GM19328 (cell line): Measurements from ENCODE around the gene SPTBN1.

Source experiments
- ATAC-seq: cut with Tn5 transposase; IDR thresholded peaks from one replicate; pipeline ENCODE4 v1.9.1; 2021; ENCODE audit warnings: mild to moderate bottlenecking, moderate library complexity; ENCODE audit not compliant: unreplicated experiment

SPTBN1 gene

DNA sequence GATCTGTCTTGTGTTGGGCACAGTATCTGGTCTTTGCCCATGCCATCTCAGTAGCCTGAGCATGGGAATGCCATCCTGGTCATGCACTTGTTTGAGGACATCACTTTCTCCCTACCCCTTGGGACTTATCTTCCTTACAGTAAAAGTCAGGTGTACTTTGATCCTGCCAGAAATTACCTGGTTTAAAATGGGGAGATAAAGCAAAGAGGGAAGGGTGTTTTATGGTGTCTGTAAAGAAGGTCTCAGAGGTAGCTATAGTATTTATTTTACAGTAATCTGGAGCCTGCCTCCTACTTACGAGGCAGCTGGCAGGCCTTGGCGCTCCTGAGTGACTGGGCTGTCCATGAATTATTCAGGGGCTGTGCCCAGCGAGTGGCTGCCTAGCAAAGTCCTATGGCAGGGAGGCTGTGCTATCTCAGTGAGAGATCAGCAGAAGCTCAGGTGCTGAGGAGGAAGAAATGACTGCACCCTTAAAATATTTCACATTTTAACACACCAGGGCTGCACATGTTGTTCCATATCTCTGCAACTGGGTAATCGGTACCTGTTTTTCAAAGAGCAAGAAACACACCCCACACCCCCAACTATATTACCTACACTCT is 93.9 kb downstream of the SPTBN1 start:
- no peak for ATAC-seq

DNA sequence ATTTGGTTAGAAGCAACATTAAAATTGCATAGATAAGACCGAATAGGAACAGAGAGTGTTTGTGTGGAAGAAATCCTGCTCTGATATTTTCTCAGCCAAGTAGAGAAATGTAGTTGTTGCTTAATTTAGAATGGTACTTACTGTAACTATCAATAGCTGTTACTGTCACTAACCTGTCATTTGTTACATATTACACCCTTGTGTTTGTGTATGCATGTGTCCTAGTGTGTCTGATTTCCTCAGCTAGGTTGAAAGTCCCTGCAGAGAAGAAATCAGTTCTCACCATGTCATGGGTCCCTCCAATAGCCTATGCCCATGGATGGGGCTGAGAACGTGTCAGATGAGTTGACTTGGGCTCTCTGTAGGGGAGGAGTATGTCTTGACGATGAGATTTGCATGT is 94.4 kb downstream of the SPTBN1 start:
- ATAC-seq: no peak

DNA sequence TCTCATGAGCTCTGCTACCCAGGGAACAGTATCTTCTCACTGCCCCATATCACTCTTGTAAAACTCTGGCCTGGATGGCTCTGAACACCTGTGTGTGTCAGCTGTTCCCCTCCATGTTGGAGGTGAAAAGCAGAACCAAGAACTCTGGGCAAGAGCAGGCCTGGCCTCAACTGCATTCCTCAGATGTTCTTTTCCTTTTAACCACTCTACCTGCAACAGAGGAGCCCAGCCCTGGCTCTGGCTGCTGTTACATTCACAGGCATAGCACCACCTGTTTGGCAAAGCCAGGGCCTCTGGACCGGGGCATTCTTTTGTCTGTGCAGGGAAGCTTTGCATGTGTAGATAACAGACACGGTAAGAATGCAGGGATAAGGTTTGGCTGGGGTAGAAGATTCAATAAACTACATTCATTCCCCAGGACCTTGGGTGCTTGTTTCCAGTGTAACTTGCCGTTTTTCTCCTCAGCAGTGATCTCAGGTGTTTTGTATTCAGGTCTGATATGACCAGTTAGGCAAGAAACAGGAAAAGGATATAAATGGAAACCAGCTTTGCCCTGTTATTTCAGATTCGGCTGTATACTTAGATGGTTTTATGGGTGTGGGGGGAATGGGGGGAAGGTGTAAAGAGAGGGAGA is 95.1 kb downstream of the SPTBN1 start:
- no peak for ATAC-seq

DNA sequence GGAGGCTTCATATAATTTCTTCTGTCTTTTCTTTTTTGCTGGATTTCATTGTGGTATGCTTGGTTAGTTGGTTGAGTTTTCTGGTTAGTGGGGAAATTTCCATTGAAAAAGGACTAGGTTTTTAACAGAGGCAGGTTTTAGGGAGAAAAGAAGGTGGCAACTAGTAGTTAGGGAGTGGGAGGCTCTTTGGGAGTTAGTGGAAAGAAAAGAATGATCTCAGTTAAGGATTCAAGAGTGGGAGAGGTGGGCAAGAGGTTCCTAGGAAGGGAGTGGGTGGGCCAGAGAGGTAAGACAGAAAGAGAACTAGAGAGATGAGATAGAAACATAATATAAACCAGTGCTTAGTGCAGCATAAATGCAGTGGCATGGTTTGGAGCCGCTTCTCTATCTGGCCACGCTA is 96.9 kb downstream of the SPTBN1 start:
- ATAC-seq: no peak

DNA sequence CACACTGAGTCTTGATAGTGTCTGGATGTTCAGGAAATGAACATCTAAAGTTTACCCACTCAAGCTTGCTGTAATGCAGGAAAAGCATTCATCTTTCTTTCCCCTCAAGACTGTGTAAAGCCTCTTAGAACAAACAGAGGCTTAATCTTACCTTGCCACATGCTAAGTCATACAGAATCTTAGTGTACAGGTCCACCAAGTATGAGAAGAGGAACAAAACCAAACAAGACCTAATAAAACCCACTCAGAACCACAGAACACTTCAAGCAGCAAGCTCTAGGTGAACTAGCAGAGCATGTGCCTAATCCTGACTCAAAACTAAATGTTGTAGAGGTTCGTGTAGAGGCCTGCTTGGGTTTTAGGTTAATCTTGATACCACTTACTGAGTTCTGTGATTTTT is 97.6 kb downstream of the SPTBN1 start:
- no peak for ATAC-seq

DNA sequence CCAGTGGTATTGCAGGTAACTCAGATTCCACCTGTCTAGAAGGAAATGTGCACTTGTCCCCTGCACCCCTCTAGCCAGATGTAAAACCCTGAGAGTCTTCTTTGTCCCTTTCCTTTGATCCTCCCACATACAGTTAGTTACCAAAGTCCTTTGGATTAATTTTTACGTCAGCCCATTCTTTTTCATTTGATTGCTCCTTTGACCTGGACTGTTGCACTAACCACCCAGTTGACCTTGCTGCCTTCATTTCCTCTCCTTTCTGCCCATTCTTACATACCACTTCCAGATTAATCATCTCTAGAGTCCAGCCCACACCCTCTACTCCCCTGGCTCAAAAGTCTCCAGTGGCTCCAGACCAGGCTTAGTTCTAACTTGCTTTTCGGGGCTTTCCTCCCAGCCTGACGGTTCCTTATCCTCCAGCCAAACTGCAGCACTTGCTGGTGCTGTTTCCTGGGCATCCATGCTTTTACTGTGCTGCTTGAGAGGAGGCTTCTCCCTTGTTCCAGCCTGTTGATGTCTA is 99.3 kb downstream of the SPTBN1 start:
- ATAC-seq: no peak

DNA sequence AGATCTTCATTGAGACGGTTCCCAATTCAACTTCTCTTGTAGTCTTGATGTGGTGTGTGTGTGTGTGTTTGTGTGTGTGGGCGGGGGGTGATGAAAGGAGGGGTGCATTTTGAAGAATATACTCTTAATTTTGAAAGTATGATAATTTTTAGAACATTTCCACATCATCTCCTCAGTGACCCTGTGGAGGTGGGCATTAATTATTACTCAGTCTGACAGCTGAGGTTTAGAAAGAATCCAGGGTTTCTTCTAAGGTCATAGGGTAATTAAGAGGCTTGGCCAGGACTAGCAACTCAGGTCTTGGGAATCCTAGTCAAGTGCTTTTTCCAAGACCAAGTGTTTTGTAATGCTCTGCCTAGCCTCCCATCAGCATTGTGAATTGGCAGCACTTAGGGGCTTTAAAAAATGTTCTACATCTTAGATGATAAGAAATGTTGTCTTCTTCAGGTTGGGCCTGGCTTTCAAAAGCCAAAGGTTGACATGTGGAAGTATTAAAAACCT is 100.5 kb downstream of the SPTBN1 start:
- ATAC-seq: no peak

DNA sequence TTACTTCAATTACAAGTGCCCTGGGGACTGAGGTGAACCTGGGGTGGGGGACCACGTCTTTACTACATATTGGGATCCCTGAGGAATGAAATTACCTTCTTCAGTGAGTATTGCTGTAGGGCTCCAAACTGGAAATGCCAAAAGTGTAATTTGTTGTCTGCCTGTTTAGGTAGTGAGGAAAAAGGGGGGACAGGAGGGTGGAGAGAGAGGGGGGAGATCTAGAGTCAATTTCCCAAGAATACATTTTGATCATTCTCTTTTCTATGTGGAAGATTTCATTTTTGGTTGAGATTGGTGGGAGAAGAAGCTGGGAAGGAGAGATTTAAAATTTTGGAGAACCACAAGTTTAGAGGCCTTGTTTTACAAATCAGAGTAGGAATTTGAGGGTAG is 101.1 kb downstream of the SPTBN1 start:
- ATAC-seq: no peak

DNA sequence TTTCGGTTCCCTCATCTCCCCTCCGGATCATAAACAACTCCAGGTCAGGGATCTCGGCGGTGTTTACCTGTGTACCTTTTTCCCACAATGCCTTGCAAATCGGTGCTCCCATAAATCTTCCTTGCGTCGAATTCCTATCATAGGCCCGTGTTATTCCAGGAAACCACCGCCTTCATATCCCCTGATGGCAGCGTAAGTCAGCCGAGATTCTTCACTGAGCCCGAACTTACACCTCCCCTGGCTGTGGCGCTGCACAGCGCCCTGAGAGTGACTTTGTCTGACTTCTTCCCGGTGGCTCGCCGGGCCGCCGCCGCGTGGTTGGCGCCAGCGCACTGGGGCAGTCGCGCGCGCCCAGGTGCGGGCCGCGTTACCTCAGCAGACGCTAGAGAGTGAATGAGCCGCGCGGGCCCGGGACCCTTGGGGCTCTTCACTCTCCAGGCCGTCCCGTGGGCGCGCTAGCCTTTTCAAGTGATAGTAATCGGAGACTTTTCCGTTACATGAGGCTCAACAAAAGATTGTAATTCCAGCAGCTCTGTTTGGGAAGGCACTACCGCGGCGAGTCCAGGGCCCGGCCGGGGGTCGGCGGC is 101.6 kb downstream of the SPTBN1 start:
- peak; percentile 48 for ATAC-seq

DNA sequence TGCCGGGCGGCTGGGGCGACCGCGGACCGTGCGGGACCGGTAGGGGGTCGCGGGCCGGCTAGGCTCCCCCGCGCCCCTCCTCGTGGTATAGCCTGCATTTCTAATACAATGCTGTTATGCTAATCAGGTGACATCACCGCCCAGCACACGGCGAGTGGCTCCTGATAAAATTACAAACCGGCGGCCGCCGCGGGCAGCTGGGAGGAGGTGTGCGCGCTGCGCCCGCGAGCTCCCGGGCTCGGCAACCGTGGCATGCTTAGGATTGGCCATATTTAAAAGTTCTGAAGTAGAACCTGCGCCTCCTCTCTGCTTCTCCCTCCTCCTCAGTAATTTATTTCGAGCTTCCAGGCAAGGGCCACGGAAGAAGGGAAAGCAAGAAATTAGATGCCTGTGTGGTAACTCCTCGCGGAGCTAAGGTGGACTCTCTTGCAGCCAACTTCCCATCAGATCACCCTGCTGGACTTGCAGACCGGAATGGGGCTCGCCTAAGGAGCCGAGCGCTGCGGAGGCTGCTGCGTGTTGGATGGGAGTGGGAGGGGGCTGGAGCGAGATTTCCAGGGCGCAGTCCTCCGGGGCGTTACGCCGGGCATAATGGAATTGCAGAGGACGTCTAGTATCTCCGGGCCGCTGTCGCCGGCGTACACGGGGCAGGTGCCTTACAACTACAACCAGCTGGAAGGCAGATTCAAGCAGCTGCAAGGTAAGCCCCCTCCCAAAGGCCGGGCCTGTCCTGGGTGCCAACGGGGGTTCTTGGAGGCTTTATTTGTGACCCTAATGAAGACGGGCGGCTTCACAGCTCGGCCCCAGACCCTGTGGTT is 102.3 kb downstream of the SPTBN1 start:
- ATAC-seq: peak; percentile 44

DNA sequence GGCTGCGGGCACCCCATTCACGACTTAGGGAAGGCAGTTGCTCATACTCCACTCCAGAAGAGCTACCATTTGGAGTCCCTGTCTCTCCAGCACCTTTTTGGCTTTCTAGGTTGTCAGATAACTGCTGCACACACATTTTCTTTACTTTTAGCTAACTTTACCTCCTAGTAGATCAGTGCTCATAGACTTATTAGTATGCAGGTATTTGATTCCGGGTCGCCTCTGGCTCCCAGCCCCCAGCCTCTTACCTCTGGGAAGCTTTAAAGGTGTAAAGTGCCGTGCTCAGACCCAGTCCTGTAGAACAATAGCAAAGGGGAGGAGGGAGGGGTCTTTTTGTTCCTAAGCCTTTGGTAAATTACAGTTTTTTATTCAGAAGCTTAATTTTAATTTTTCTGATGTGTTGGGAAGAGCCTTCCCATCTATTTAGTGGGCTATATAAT is 102.9 kb downstream of the SPTBN1 start:
- peak; percentile 2 for ATAC-seq

DNA sequence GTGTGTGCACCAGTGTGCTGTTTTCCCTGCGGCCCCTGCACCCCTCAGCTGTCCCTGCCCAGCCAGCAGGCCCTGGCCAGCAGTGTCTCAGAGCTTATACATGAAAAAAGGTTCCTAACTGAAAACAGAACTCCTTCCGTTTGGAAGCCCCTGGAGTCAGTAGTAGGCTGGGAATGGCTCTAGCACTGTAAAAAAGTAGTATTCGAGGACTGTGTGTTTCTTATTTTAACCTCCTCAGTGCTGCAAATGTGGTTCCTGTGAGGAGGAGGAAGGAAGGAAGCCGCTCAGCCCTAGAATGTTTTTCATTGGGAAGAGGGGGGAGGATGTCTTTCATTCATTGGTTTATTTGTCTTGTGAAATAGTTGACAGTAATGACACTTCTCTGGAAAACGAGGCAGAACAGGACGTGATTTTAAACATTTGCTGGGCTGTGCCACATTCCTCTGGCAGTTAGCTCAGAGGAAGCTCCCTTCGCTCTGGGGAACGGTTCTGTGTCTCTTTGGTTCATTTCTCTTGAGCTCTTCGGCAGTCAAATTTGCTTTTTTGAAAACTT is 103.5 kb downstream of the SPTBN1 start:
- no peak for ATAC-seq

DNA sequence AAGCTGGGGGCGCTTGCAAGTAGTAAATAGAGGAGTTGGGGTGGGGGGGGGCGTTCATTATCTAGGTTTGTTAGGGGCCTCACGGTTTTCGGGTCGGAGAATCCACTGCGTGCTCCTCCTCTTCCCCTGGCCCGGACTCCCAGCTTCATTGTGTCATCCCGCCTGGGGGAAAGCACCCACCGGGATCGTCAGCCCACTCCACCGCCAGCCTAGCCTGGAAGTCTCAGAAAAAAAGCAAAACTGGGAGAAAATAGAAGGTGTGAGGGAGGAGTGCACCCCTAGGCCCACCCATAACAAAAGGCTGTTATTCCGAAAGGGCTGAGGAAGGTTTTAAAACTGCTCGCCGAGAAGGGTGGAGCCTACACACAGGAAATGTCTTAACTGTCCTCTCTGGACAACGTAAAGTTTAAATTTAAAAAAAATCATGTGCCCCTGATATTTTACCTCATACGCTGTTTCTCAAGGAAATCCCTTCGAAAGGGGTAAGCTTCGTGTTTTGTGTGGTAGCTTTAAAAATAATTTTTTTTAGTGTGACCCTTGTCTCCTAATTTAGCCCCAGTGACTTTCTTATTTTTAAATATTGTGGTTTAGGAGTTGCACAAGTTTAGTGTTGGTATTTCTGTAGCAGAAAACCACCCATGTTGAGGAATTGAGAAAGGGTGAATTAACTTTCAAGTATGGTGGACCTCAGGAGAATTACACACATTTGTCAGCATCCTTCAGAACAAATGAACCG is 104.2 kb downstream of the SPTBN1 start:
- peak; percentile 39 for ATAC-seq

DNA sequence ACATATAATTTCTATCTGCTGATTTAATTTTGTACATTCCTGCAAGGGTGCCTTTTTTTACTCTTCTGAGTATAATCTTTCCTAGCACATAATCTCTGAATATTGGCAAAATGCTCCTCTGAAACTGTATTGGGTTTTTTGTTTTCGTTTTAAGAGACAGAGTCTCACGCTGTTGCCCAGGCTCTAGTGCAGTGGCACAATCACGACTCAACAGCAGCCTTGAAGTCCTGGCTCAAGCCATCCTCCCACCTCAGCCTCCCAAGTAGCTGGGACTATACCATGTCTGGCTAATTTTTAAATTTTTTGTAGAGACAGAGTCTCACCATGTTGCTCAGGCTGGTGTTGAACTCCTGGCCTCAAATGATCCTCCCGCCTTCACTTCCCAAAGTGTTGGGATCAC is 104.9 kb downstream of the SPTBN1 start:
- ATAC-seq: no peak

DNA sequence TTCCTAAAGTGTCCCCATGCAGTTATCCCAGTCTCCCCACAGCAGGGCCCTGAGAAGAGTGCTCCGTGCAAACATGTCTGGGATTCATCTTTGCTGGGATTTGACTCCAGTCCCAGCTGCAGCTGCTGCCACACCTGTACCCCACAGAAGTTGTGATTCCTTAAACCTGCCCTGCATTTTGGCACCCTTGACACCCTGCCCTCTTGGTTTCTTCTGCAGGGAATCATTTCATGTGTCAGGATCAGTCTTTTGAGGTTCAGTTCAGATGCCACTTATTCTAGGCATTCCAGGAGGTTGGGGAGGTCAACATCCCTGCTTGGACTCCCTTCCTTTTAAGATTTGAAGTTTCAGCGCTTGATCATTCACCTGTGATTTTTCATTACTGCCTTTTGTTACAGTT is 108.3 kb downstream of the SPTBN1 start:
- no peak for ATAC-seq

DNA sequence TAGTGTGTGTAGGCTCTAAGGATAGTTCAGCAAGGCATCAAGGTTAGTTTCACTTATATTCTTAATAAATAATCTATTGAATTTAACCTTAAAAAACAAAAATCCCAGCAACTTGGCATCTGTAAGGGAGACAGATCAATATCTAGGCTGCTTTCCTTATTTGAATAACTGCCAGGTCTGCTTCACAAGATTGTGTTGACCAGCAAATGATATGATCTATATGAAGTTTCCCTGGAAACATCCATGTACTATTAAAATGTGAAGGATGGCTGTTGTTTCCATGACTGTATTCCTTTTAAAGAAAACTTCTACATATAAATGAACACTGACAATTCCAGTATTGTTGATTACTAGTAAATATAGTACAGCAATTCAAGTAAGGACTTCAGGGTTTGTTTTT is 109.4 kb downstream of the SPTBN1 start:
- ATAC-seq: no peak

DNA sequence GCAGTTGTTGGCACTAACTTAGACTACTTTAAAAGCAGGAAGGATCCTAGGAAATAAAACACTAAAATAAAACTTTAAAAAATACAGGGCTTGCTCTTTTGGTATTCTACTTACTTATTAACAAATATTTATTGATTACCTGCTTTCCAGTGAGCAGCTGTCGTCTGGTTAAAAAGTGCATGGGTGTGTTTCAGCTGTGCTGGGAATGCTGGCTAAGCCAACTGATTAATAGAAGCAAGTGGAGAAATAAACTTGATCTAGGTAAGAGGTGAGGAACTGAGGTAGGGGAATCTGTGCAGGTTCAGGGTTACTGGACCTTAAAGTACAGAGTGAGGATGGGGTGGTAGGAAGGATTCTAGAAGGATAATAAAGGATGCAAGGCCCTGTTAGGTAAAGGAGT is 110.8 kb downstream of the SPTBN1 start:
- no peak for ATAC-seq

DNA sequence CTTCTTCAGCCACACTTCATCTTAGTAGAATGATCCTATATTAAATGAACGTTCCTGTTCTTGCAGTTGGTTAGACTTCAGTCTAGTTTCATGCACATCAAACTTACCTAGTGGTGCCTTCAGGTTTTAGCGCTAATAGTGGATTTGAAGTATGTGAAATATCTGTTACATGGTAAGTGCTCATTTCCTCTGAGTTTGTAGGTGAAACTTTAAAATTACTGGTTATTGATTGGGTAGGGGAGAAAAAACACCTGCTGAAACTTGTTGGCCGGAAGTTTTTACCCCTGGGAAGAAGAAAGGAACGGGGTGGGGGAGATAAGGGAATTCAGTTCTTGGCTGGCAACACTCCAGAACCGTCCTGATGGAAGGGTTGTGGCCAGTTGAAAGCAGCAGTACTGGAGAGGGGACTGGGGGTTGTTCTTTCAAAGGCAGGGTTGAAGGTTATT is 112.8 kb downstream of the SPTBN1 start:
- ATAC-seq: no peak

DNA sequence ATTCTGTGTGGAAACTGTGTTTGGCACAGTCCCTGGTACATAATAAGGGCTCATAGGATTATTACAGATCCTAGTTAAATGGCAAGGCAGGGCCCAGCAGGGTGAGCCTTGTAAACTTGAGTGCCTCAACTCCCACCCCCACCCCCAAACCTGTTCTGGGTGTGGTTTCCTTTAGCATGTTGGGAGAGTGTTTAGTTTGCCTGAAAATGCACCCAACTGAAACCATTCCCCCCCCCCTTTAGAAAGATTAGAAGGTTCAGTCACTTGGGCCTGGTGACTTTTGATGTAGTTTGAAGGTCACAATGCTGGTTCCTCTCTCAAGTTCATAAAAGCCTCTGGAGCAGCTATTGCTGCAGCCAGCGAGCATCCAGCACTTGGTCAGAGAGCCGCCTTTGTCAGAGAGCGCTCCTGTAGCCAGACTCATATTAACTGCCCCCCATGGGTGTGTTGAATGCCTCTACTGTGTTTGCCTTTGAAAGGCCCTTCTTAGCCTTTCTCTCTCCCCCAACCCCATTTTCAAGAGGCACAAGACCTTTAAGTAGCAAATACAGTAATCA is 113.7 kb downstream of the SPTBN1 start:
- no peak for ATAC-seq

DNA sequence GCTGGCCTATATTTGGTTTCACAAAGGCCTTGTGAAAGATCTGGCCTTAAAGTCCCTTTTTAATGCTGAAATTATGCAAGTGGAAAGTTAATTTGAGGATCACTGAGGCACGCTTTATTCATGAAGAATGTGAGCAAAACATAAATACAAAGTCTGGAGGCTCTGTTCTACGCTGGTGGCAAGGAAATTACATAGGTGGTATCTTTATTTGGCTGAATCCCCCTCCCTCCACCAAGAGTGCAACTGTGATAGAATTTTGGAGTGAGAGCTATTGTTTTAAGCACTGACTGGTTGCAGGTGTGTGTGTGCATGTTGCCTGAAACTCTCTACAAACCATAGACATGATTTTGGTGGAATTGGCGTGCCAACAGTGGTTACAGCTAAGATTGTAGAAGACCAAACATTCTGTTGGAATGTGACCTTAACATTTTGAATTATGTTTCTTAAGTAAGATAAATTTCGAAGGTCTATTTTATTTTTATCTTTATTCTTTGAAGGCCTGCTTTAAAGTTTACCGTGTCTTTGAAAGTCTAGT is 114.3 kb downstream of the SPTBN1 start:
- no peak for ATAC-seq
